Measurements from ENCODE around the gene DUS1L. TPM values are rescaled to one million over a fixed set of nuclear protein-coding genes. Genes with fewer than 3 reads are reported as not detected.

DUS1L gene
- total RNA-seq, 1 donor from 2014 or later = 72.4 TPM

GRCh38 chr17:82017612-82018151 lies 47.9 kb downstream of the DUS1L start:
- Histone ChIP-seq H3K4me1 (peaks cover 55% of the 10 kb centered on the region), H3K27ac (no peak overlapping the region), H3K27me3 (no peaks in the 10 kb centered on the region), H3K9me3 (no peaks in the 10 kb centered on the region), H3K36me3 (no peaks in the 10 kb centered on the region), H3K4me3 (no peak overlapping the region)
- no peak for DNase-seq (ENCODE audit: extremely low spot score in 2 of 2)
- intact Hi-C loops (cut with DNase I) = no loop called here
- TF ChIP-seq, protein P1, sequence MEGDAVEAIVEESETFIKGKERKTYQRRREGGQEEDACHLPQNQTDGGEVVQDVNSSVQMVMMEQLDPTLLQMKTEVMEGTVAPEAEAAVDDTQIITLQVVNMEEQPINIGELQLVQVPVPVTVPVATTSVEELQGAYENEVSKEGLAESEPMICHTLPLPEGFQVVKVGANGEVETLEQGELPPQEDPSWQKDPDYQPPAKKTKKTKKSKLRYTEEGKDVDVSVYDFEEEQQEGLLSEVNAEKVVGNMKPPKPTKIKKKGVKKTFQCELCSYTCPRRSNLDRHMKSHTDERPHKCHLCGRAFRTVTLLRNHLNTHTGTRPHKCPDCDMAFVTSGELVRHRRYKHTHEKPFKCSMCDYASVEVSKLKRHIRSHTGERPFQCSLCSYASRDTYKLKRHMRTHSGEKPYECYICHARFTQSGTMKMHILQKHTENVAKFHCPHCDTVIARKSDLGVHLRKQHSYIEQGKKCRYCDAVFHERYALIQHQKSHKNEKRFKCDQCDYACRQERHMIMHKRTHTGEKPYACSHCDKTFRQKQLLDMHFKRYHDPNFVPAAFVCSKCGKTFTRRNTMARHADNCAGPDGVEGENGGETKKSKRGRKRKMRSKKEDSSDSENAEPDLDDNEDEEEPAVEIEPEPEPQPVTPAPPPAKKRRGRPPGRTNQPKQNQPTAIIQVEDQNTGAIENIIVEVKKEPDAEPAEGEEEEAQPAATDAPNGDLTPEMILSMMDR (IDR thresholded peaks at IDR 0.05) = no peak
- TF ChIP-seq POLR2A (IDR thresholded peaks at IDR 0.05) (no peak), POLR2AphosphoS5 (IDR thresholded peaks at IDR 0.05; ENCODE audit: insufficient read depth in 1 of 2, low read depth in 1 of 2) (no peak)

DNA sequence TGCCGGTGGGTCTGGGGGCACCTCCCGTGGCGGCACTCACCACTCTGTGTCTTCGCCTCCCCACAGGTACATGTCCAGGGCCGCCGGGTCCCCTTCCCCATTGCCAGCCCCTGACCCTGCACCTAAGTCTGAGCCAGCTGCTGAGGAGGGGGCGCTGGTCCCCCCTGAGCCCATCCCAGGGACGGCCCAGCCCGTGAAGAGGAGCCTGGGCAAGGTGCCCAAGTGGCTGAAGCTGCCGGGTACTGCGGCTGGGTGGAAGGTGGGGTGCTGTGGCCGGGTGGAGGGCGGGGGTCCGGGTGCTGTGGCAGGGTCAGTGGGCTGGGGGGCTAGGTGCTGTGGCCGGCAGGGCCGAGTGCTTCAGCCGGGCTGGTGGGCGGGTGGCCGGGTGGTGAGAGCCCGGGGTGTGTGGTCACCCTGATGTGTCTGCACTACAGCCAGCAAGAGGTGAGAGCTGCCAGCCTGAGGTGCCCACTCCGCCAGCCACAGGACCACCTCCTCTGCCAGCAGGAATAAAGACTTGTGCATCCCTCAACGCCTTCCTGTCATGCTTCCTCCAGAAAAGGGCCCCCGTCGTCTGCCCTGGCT lies 48.6 kb downstream of the DUS1L start:
- Histone ChIP-seq H3K4me3 (no peak overlapping the region), H3K4me1 (peaks cover 57% of the 10 kb centered on the region), H3K9me3 (no peaks in the 10 kb centered on the region), H3K27ac (no peak overlapping the region), H3K27me3 (no peaks in the 10 kb centered on the region), H3K36me3 (no peaks in the 10 kb centered on the region)
- DNase-seq (ENCODE audit: extremely low spot score in 2 of 2) = no peak
- intact Hi-C loops (cut with DNase I) = no loop called here
- TF ChIP-seq POLR2A (IDR thresholded peaks at IDR 0.05) (no peak), POLR2AphosphoS5 (IDR thresholded peaks at IDR 0.05; ENCODE audit: insufficient read depth in 1 of 2, low read depth in 1 of 2) (no peak)
- TF ChIP-seq, protein P1 (IDR thresholded peaks at IDR 0.05) = no peak

- Histone ChIP-seq H3K27me3 (no peaks in the 10 kb centered on the region), H3K9me3 (no peaks in the 10 kb centered on the region), H3K4me3 (no peak overlapping the region), H3K4me1 (peaks cover 51% of the 10 kb centered on the region), H3K27ac (no peak overlapping the region), H3K36me3 (no peaks in the 10 kb centered on the region)
- TF ChIP-seq POLR2AphosphoS5 (IDR thresholded peaks at IDR 0.05; ENCODE audit: insufficient read depth in 1 of 2, low read depth in 1 of 2) (no peak), POLR2A (IDR thresholded peaks at IDR 0.05) (no peak)
- TF ChIP-seq, protein P1 (IDR thresholded peaks at IDR 0.05) = no peak
- intact Hi-C loops (cut with DNase I) = no loop called here
- DNase-seq (ENCODE audit: extremely low spot score in 2 of 2) = no peak
These were observed 49.3 kb downstream of the DUS1L start for GRCh38 chr17:82016061-82016874.

- Histone ChIP-seq H3K4me1 (peaks cover 44% of the 10 kb centered on the region), H3K27ac (no peak overlapping the region), H3K4me3 (no peak overlapping the region), H3K36me3 (no peaks in the 10 kb centered on the region), H3K27me3 (no peaks in the 10 kb centered on the region), H3K9me3 (no peaks in the 10 kb centered on the region)
- no peak for DNase-seq (ENCODE audit: extremely low spot score in 2 of 2)
- intact Hi-C loops (cut with DNase I) = no loop called here
- TF ChIP-seq, protein P1 (IDR thresholded peaks at IDR 0.05) = no peak
- TF ChIP-seq POLR2AphosphoS5 (IDR thresholded peaks at IDR 0.05; ENCODE audit: insufficient read depth in 1 of 2, low read depth in 1 of 2) (no peak), POLR2A (IDR thresholded peaks at IDR 0.05) (no peak)
These were observed 50.2 kb downstream of the DUS1L start for GRCh38 chr17:82015311-82015971.
